Measurements from ENCODE around the gene ENG. TPM values are rescaled to one million over a fixed set of nuclear protein-coding genes. Genes with fewer than 3 reads are reported as not detected.

The ENG gene
- 100 to 1,000 TPM in 1 of 2 donors, 10 to 100 TPM in 1; 41.1 to 182 TPM for total RNA-seq
- 100 to 1,000 TPM in 1 of 2 donors, 10 to 100 TPM in 1; 80.7 to 317 TPM for polyA plus RNA-seq
- long read RNA-seq, donor 1, transcript ENG-202 (15 exons, 3,048 nt), result major isoform, 17 of 69 reads
- long read RNA-seq, donor 1, partial matches to known transcripts, result 43 of 69 reads
- long read RNA-seq, donor 1, other reads (novel, unspliced or antisense), result 6 of 69 reads
- long read RNA-seq, donor 2, partial matches to known transcripts, result 7 of 8 reads
- long read RNA-seq, donor 2, other reads (novel, unspliced or antisense), result 0 of 8 reads
- long read RNA-seq, donor 3, transcript ENG-202 (15 exons, 3,048 nt), result major isoform, 8 of 14 reads
- long read RNA-seq, donor 3, partial matches to known transcripts, result 5 of 14 reads
- long read RNA-seq, donor 3, other reads (novel, unspliced or antisense), result 0 of 14 reads
- long read RNA-seq, donor 4, partial matches to known transcripts, result 7 of 11 reads
- long read RNA-seq, donor 4, other reads (novel, unspliced or antisense), result 0 of 11 reads
- long read RNA-seq, donor 5, transcript ENG-202 (15 exons, 3,048 nt), result major isoform, 20 of 38 reads
- long read RNA-seq, donor 5, partial matches to known transcripts, result 18 of 38 reads
- long read RNA-seq, donor 5, other reads (novel, unspliced or antisense), result 0 of 38 reads

GRCh38 chr9:127854184-127854806, at the start of gene ENG:
TSS of gene ENG (minus strand) at chr9:127854658. CDS start at chr9:127854355, 303 bp downstream.
- ATAC-seq (ENCODE audit: insufficient read depth, low FRiP score), result peak; percentile 80
- 4 to 15% methylated on average over 34 to 37 of the region's 37 CpGs for WGBS, 2 donors
- TF ChIP-seq CTCF (IDR thresholded peaks at IDR 0.05; ENCODE audit: control extremely low read depth, extremely low read depth), result no peak
- Histone ChIP-seq H3K36me3 (ENCODE audit: control insufficient read depth in 4 of 4, insufficient read depth in 4 of 4, low read length in 4 of 4) (peaks cover 0 to 8% (median 2%) of the 10 kb centered on the region in 4 donors), H3K9ac (ENCODE audit: insufficient read depth in 1 of 2, low read length in 2 of 2) (peak within 1 kb of the TSS; percentile 28 to 84), H3K9me3 (ENCODE audit: control insufficient read depth in 4 of 4, insufficient read depth in 3 of 4, low read length in 3 of 4) (peaks cover 0 to 4% (median 2%) of the 10 kb centered on the region in 4 donors), H3K27me3 (ENCODE audit: control insufficient read depth in 3 of 3, insufficient read depth in 3 of 3, low read length in 2 of 3) (no peaks in the 10 kb centered on the region), H3K4me1 (ENCODE audit: control insufficient read depth in 5 of 5, insufficient read depth in 5 of 5, low read length in 5 of 5) (peaks cover 0 to 34% (median 14%) of the 10 kb centered on the region in 5 donors), H3K27ac (ENCODE audit: low read depth in 1 of 2, low read length in 1 of 2) (peak within 1 kb of the TSS; percentile 85 to 95), H3K4me3 (peak within 1 kb of the TSS; percentile 81)
- DNase-seq, result peak; percentile 82 to 90 (median 83)

GRCh38 chr9:127903557-127904475, 49.4 kb upstream of the ENG start:
- Histone ChIP-seq H3K27me3 (ENCODE audit: control insufficient read depth in 3 of 3, insufficient read depth in 3 of 3, low read length in 2 of 3) (no peaks in the 10 kb centered on the region), H3K4me1 (ENCODE audit: control insufficient read depth in 5 of 5, insufficient read depth in 5 of 5, low read length in 5 of 5) (peaks cover 0 to 46% (median 35%) of the 10 kb centered on the region in 5 donors), H3K9ac (ENCODE audit: insufficient read depth in 1 of 2, low read length in 2 of 2) (peak overlapping the region in 1 of 2 donors; percentile 63), H3K9me3 (ENCODE audit: control insufficient read depth in 4 of 4, insufficient read depth in 3 of 4, low read length in 3 of 4) (no peaks in the 10 kb centered on the region), H3K27ac (ENCODE audit: low read depth in 1 of 2, low read length in 1 of 2) (peak overlapping the region; percentile 5 to 95), H3K4me3 (no peak overlapping the region), H3K36me3 (ENCODE audit: control insufficient read depth in 4 of 4, insufficient read depth in 4 of 4, low read length in 4 of 4) (peaks cover 0 to 10% (median 2%) of the 10 kb centered on the region in 4 donors)
- no peak for TF ChIP-seq CTCF (IDR thresholded peaks at IDR 0.05; ENCODE audit: control extremely low read depth, extremely low read depth)
- WGBS, 2 donors, result 19 to 20% methylated on average over 17 of the region's 17 CpGs
- DNase-seq, result peak; percentile 69 to 78 (median 69)
- peak; percentile 16 for ATAC-seq (ENCODE audit: insufficient read depth, low FRiP score)

- peak within 1 kb of the TSS in 1 of 2 donors; percentile 76 for H3K9ac ChIP-seq (ENCODE audit: insufficient read depth in 1 of 2, low read length in 2 of 2)
- peak; percentile 79 to 90 (median 80) for DNase-seq
- ATAC-seq (ENCODE audit: insufficient read depth, low FRiP score), result peak; percentile 86
- no peaks in the 10 kb centered on the region for H3K27me3 ChIP-seq (ENCODE audit: control insufficient read depth in 3 of 3, insufficient read depth in 3 of 3, low read length in 2 of 3)
- H3K4me1 ChIP-seq (ENCODE audit: control insufficient read depth in 5 of 5, insufficient read depth in 5 of 5, low read length in 5 of 5), result peaks cover 6 to 37% (median 18%) of the 10 kb centered on the region in 5 donors
- H3K4me3 ChIP-seq, result peak within 1 kb of the TSS; percentile 91
- TF ChIP-seq CTCF (IDR thresholded peaks at IDR 0.05; ENCODE audit: control extremely low read depth, extremely low read depth), result no peak
- 1% methylated on average over 62 to 89 of the region's 89 CpGs for WGBS, 2 donors
- H3K9me3 ChIP-seq (ENCODE audit: control insufficient read depth in 4 of 4, insufficient read depth in 3 of 4, low read length in 3 of 4), result peaks cover 0 to 4% (median 0%) of the 10 kb centered on the region in 4 donors
- peak within 1 kb of the TSS; percentile 77 to 96 for H3K27ac ChIP-seq (ENCODE audit: low read depth in 1 of 2, low read length in 1 of 2)
- peaks cover 2 to 21% (median 16%) of the 10 kb centered on the region in 4 donors for H3K36me3 ChIP-seq (ENCODE audit: control insufficient read depth in 4 of 4, insufficient read depth in 4 of 4, low read length in 4 of 4)
These were observed 44.9 kb upstream of the ENG start, which contains the start of gene ST6GALNAC6 for GRCh38 chr9:127899128-127899943. TSS of gene ST6GALNAC6 (minus strand) at chr9:127899603. CDS start at chr9:127897981, 1,622 bp downstream.

All from lung (tissue), 16 donors.